Keratinocyte (primary cell): ENCODE results near the gene DRD1. TPM values are rescaled to one million over a fixed set of nuclear protein-coding genes. Genes with fewer than 3 reads are reported as not detected.
"Not testable (repeated sequence)": the region's sequence is repeated elsewhere in the genome, so short reads cannot be mapped to it uniquely, and the experiment has no call there.

Source experiments
- DNase-seq: peaks from one replicate; pipeline ENCODE4 v3.0.0-alpha.2; 2011; ENCODE audit warnings: low read depth, missing footprints, low spot score
- FAIRE-seq: peaks from 2 replicates; lab custom pipeline; 2011; peaks lifted over from hg19 to GRCh38; lab: Jason Lieb, UNC
- H2AFZ ChIP-seq: 2 replicates; pipeline ENCODE4 v1.6.0; 2012; ENCODE audit warnings: low read length, control low read depth, inconsistent platforms; ENCODE audit not compliant: control insufficient read depth
- H3K27ac ChIP-seq: 2 replicates; pipeline ENCODE4 v1.5.1; 2011; ENCODE audit warnings: low read length; ENCODE audit not compliant: control insufficient read depth, insufficient read depth
- H3K27me3 ChIP-seq: 3 replicates; pipeline ENCODE4 v1.6.0; 2011; ENCODE audit warnings: low read length; ENCODE audit not compliant: control insufficient read depth, insufficient read depth; ENCODE audit errors: extremely low read depth
- H3K36me3 ChIP-seq, 2 experiments: 2 replicates in 1 of 2; 3 replicates in 1 of 2; pipeline ENCODE4 v1.5.1; 2011; ENCODE audit warnings: low read length in 2 of 2, mild to moderate bottlenecking in 1 of 2; ENCODE audit not compliant: control insufficient read depth in 2 of 2, insufficient read depth in 2 of 2; ENCODE audit errors: extremely low read depth in 1 of 2
- H3K4me1 ChIP-seq: 3 replicates; pipeline ENCODE4 v1.5.1; 2011; ENCODE audit warnings: low read length; ENCODE audit not compliant: control insufficient read depth, insufficient read depth; ENCODE audit errors: extremely low read depth
- H3K4me2 ChIP-seq: 3 replicates; pipeline ENCODE4 v1.6.0; 2011; ENCODE audit warnings: low read depth, low read length; ENCODE audit not compliant: control insufficient read depth, insufficient read depth; ENCODE audit errors: extremely low read depth
- H3K4me3 ChIP-seq, 3 experiments: fragments of 200-600 bp in 1 of 3; sonication (generic) in 1 of 3; 2 replicates in 2 of 3; 3 replicates in 1 of 3; pipeline ENCODE4 v1.5.1; 2011 to 2016; ENCODE audit warnings: low read length in 3 of 3, mild to moderate bottlenecking in 3 of 3, control low read depth in 2 of 3, inconsistent platforms in 1 of 3, low read depth in 1 of 3, mixed read lengths in 1 of 3, mixed run types in 1 of 3, moderate library complexity in 1 of 3; ENCODE audit not compliant: control insufficient read depth in 2 of 3, insufficient read depth in 2 of 3; ENCODE audit errors: extremely low read depth in 1 of 3
- H3K79me2 ChIP-seq: 2 replicates; pipeline ENCODE4 v1.6.0; 2012; ENCODE audit warnings: low read length; ENCODE audit not compliant: control insufficient read depth, insufficient read depth
- H3K9ac ChIP-seq: 3 replicates; pipeline ENCODE4 v1.6.0; 2011; ENCODE audit warnings: low read length; ENCODE audit not compliant: control insufficient read depth, insufficient read depth; ENCODE audit errors: extremely low read depth
- H3K9me1 ChIP-seq: 3 replicates; pipeline ENCODE4 v1.6.0; 2011; ENCODE audit warnings: low read length; ENCODE audit not compliant: control insufficient read depth, insufficient read depth; ENCODE audit errors: extremely low read depth
- H3K9me3 ChIP-seq: 2 replicates; pipeline ENCODE4 v1.5.1; 2012; ENCODE audit warnings: low read depth, low read length; ENCODE audit not compliant: control insufficient read depth
- H4K20me1 ChIP-seq: 3 replicates; pipeline ENCODE4 v1.6.0; 2011; ENCODE audit warnings: low read length; ENCODE audit not compliant: control insufficient read depth, insufficient read depth; ENCODE audit errors: extremely low read depth
- EZH2 ChIP-seq: IDR thresholded peaks from one replicate; pipeline ENCODE4 v1.6.1; 2012; ENCODE audit warnings: inconsistent platforms, mild to moderate bottlenecking, low read length, moderate library complexity
- dilution Hi-C: fragments of 300-500 bp; cut with MboI; formaldehyde crosslinking; loops from one replicate; pipeline ENCODE4 v1.7.0; 2020; ENCODE audit warnings: low sequenced_read_pairs; ENCODE audit not compliant: extremely low pct_ligation_motif_present
- polyA plus RNA-seq, 5 experiments: library from polyadenylated mRNA; depleted of rRNA in 3 of 5; stranded (reverse) in 3 of 5; stranded (forward) in 1 of 5; unstranded in 1 of 5; fragments of >200 nt; gene quantifications; 1 replicate in 1 of 5; 2 replicates in 3 of 5; 3 replicates in 1 of 5; pipeline versions ENCODE4 v1.2.1 to v1.2.3, GENCODE V29; 2011 to 2012; ENCODE audit warnings: missing spikeins in 2 of 5, low read depth in 1 of 5, low replicate concordance in 1 of 5
- TF ChIP-seq, protein P1 (sequence below), 3 experiments: IDR thresholded peaks in 1 of 3; conservative IDR thresholded peaks in 1 of 3; optimal IDR thresholded peaks in 1 of 3; 2 replicates in 2 of 3; 3 replicates in 1 of 3; pipeline versions ENCODE3 to v1.5.1; 2011; ENCODE audit warnings: low read length in 3 of 3, mild to moderate bottlenecking in 3 of 3, moderate library complexity in 2 of 3, control low read depth in 1 of 3, inconsistent platforms in 1 of 3; ENCODE audit not compliant: insufficient read depth in 2 of 3; ENCODE audit errors: extremely low read depth in 1 of 3

DRD1 gene
- polyA plus RNA-seq, 1 donor (not counting 4 experiments of a cell fraction or from before 2014, with no cell fraction given), result not detected

DNA sequence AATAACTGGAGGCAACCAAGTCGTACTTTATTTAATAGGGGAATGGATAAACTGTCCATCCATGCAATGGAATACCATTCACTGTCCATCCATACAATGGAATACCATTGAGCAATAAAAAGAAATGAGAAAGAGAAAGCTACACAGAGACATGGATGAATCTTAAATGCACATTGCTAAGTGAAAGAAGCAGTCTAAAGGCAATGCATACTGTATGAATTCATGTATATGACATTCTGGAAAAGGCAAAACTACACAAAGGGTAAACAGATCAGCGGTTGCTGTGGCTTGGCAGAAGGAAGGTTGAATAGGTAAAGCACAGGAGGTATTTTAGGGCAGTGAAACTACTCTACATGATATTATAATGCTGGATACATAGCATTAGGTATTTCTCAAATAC, 16.2 kb downstream of the DRD1 start:
- Histone ChIP-seq H2AFZ (no peak overlapping the region), H3K27ac (no peak overlapping the region), H3K9me1 (no peaks in the 10 kb centered on the region), H4K20me1 (no peaks in the 10 kb centered on the region), H3K27me3 (no peaks in the 10 kb centered on the region), H3K4me2 (no peak overlapping the region), H3K9ac (no peak overlapping the region), H3K79me2 (no peaks in the 10 kb centered on the region), H3K4me1 (no peaks in the 10 kb centered on the region), H3K9me3 (no peaks in the 10 kb centered on the region), H3K36me3 (no peaks in the 10 kb centered on the region), H3K4me3 (no peak overlapping the region)
- TF ChIP-seq, protein P1, sequence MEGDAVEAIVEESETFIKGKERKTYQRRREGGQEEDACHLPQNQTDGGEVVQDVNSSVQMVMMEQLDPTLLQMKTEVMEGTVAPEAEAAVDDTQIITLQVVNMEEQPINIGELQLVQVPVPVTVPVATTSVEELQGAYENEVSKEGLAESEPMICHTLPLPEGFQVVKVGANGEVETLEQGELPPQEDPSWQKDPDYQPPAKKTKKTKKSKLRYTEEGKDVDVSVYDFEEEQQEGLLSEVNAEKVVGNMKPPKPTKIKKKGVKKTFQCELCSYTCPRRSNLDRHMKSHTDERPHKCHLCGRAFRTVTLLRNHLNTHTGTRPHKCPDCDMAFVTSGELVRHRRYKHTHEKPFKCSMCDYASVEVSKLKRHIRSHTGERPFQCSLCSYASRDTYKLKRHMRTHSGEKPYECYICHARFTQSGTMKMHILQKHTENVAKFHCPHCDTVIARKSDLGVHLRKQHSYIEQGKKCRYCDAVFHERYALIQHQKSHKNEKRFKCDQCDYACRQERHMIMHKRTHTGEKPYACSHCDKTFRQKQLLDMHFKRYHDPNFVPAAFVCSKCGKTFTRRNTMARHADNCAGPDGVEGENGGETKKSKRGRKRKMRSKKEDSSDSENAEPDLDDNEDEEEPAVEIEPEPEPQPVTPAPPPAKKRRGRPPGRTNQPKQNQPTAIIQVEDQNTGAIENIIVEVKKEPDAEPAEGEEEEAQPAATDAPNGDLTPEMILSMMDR (optimal IDR thresholded peaks at IDR 0.05 in 1 of 3, IDR thresholded peaks at IDR 0.05 in 1 of 3, conservative IDR thresholded peaks at IDR 0.05 in 1 of 3; ENCODE audit: extremely low read depth in 1 of 3, insufficient read depth in 2 of 3, low read length in 3 of 3), result no peak
- no peak for TF ChIP-seq EZH2
- DNase-seq (no peak), FAIRE-seq (no peak)
- dilution Hi-C loops, result no loop called here

DNA sequence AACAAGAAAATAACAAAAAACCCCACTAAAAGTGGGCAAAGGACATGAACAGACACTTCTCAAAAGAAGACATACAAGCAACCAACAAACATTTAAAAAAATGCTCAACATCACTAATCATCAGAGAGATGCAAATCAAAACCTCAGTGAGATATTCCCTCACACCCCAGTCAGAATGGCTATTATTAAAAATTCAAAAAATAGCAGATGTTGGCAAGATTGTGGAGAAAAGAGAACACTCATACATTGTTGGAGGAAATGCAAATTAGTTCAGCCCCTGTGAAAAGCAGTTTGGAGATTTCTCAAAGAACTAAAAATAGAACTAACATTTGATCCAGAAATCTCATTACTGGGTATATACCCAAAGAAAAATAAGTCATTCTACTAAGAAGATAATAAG, 19.4 kb downstream of the DRD1 start:
- H3K9me1 ChIP-seq, H3K4me3 ChIP-seq, dilution Hi-C loops, H3K4me2 ChIP-seq, H4K20me1 ChIP-seq, H2AFZ ChIP-seq, FAIRE-seq, H3K9me3 ChIP-seq, H3K27me3 ChIP-seq, H3K9ac ChIP-seq, H3K4me1 ChIP-seq, H3K27ac ChIP-seq, H3K36me3 ChIP-seq, DNase-seq, H3K79me2 ChIP-seq: not testable (repeated sequence)

DNA sequence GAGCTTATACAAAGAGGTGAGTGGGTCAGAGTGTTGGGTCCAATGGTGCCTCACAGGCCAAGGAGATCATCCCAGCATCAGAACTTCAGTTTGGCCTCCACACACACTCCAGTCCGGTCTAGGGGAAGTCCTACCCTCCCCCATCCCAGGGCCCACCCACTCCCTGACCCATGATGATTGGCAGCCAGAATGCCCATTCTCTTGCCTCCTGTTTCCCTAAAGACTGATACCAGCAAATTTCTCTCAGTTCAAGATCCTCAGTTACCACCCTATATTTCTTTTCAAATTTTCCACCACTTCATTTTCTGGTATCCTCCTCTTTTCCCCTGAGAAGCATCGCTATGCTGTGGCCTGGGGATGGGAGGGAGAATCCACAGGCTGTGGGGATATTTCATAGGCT, 21.9 kb downstream of the DRD1 start:
- Histone ChIP-seq H3K9me1 (no peaks in the 10 kb centered on the region), H4K20me1 (no peaks in the 10 kb centered on the region), H3K27me3 (no peaks in the 10 kb centered on the region), H3K9ac (no peak overlapping the region), H3K9me3 (no peaks in the 10 kb centered on the region), H2AFZ (no peak overlapping the region), H3K4me3 (no peak overlapping the region), H3K4me1 (no peaks in the 10 kb centered on the region), H3K36me3 (no peaks in the 10 kb centered on the region), H3K4me2 (no peak overlapping the region), H3K79me2 (no peaks in the 10 kb centered on the region), H3K27ac (no peak overlapping the region)
- dilution Hi-C loops, result no loop called here
- TF ChIP-seq, protein P1 (optimal IDR thresholded peaks at IDR 0.05 in 1 of 3, IDR thresholded peaks at IDR 0.05 in 1 of 3, conservative IDR thresholded peaks at IDR 0.05 in 1 of 3; ENCODE audit: extremely low read depth in 1 of 3, insufficient read depth in 2 of 3, low read length in 3 of 3), result no peak
- no peak for FAIRE-seq
- DNase-seq, result no peak
